GM19395 (cell line): Measurements from ENCODE around the gene RRP8.
A peak's percentile ranks its signal among the peaks of the same experiment; 100 is the strongest.

Source experiments
- ATAC-seq: cut with Tn5 transposase; IDR thresholded peaks from one replicate; pipeline ENCODE4 v1.9.1; 2021; ENCODE audit warnings: mild to moderate bottlenecking, moderate library complexity; ENCODE audit not compliant: unreplicated experiment

Gene RRP8

GRCh38 chr11:6619004-6619745 is 15.8 kb upstream of the RRP8 start, which contains the start of gene TPP1:
Gene TPP1, minus strand, starts transcription at chr11:6619422. Its CDS starts 22 bp downstream, at chr11:6619400.
- ATAC-seq = peak; percentile 99

- peak; percentile 7 for ATAC-seq
Observed at GRCh38 chr11:6618117-6619003, 14.9 kb upstream of the RRP8 start.

GRCh38 chr11:6617315-6617781 is 13.9 kb upstream of the RRP8 start:
- ATAC-seq = no peak

GRCh38 chr11:6616596-6617250 is 13.3 kb upstream of the RRP8 start:
- ATAC-seq = no peak

- no peak for ATAC-seq
Observed at GRCh38 chr11:6615882-6616585, 12.6 kb upstream of the RRP8 start.

- ATAC-seq = no peak
Observed at GRCh38 chr11:6615046-6615445, 11.6 kb upstream of the RRP8 start.

- no peak for ATAC-seq
Observed at GRCh38 chr11:6614446-6614845, 11.0 kb upstream of the RRP8 start.

- no peak for ATAC-seq
Observed at GRCh38 chr11:6613496-6613895, 10.1 kb upstream of the RRP8 start.

GRCh38 chr11:6612213-6613041 is 9.0 kb upstream of the RRP8 start, which contains the start of gene TAF10:
Gene TAF10, minus strand, starts transcription at chr11:6612216. Its CDS starts 27 bp downstream, at chr11:6612189.
- ATAC-seq = peak; percentile 87

GRCh38 chr11:6611963-6612212 is 8.5 kb upstream of the RRP8 start:
- ATAC-seq = peak; percentile 14

- peak; percentile 3 for ATAC-seq
Observed at GRCh38 chr11:6611092-6611962, 7.9 kb upstream of the RRP8 start.

GRCh38 chr11:6610591-6610990 is 7.2 kb upstream of the RRP8 start:
- no peak for ATAC-seq

- no peak for ATAC-seq
Observed at GRCh38 chr11:6609502-6610015, 6.1 kb upstream of the RRP8 start.

- no peak for ATAC-seq
Observed at GRCh38 chr11:6608726-6609501, 5.5 kb upstream of the RRP8 start.

GRCh38 chr11:6608011-6608410 is 4.6 kb upstream of the RRP8 start:
- ATAC-seq = no peak

GRCh38 chr11:6607190-6607795 is 3.9 kb upstream of the RRP8 start:
- ATAC-seq = no peak

GRCh38 chr11:6606471-6607189 is 3.2 kb upstream of the RRP8 start:
- peak; percentile 39 for ATAC-seq
